ENCODE data around the gene PACSIN2.
"Not testable (repeated sequence)": the region's sequence is repeated elsewhere in the genome, so short reads cannot be mapped to it uniquely, and the experiment has no call there.

PACSIN2 gene

GRCh38 chr22:43001271-43002201, 13.4 kb downstream of the PACSIN2 start:
- H3K4me3 ChIP-seq (ENCODE audit: low read depth, low read length) = no peak overlapping the region
- DNase-seq (ENCODE audit: low read depth) = peak; percentile 66
- TF ChIP-seq, protein P1, sequence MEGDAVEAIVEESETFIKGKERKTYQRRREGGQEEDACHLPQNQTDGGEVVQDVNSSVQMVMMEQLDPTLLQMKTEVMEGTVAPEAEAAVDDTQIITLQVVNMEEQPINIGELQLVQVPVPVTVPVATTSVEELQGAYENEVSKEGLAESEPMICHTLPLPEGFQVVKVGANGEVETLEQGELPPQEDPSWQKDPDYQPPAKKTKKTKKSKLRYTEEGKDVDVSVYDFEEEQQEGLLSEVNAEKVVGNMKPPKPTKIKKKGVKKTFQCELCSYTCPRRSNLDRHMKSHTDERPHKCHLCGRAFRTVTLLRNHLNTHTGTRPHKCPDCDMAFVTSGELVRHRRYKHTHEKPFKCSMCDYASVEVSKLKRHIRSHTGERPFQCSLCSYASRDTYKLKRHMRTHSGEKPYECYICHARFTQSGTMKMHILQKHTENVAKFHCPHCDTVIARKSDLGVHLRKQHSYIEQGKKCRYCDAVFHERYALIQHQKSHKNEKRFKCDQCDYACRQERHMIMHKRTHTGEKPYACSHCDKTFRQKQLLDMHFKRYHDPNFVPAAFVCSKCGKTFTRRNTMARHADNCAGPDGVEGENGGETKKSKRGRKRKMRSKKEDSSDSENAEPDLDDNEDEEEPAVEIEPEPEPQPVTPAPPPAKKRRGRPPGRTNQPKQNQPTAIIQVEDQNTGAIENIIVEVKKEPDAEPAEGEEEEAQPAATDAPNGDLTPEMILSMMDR (IDR thresholded peaks at IDR 0.05; ENCODE audit: low read depth, low read length, missing control alignments) = no peak
- in situ Hi-C loops (cut with HindIII; ENCODE audit: low sequenced_read_pairs) = no loop called here

- TF ChIP-seq, protein P1 (IDR thresholded peaks at IDR 0.05; ENCODE audit: low read depth, low read length, missing control alignments) = no peak
- DNase-seq (ENCODE audit: low read depth) = no peak
- in situ Hi-C loops (cut with HindIII; ENCODE audit: low sequenced_read_pairs) = no loop called here
- H3K4me3 ChIP-seq (ENCODE audit: low read depth, low read length) = no peak overlapping the region
Measured at GRCh38 chr22:43000441-43001175, 14.3 kb downstream of the PACSIN2 start.

DNA sequence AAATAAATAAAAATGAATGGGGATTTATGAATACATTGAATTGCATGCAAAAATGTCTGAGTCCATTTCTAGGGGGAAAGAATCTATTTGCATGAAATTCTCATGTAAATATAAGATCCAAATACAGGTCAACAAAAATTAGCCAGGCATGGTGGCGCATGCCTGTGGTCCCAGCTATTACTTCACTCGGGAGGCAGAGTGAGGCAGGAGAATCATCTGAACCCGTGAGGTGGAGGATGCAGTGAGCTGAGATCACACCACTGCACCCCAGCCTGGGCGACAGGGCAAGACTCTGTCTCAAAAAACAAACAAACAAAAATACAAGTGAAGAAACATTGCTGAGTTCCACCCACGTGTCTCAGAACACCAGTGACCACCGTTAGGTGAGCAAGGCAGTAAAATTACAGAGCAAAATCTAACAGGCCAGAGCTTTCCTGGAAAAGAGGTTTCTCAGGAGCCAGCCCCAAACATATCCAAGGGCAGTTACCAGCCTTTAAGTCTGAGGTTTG, 17.3 kb downstream of the PACSIN2 start:
- in situ Hi-C loops (cut with HindIII; ENCODE audit: low sequenced_read_pairs) = no loop called here
- no peak for DNase-seq (ENCODE audit: low read depth)
- no peak overlapping the region for H3K4me3 ChIP-seq (ENCODE audit: low read depth, low read length)
- TF ChIP-seq, protein P1 (IDR thresholded peaks at IDR 0.05; ENCODE audit: low read depth, low read length, missing control alignments) = no peak

DNA sequence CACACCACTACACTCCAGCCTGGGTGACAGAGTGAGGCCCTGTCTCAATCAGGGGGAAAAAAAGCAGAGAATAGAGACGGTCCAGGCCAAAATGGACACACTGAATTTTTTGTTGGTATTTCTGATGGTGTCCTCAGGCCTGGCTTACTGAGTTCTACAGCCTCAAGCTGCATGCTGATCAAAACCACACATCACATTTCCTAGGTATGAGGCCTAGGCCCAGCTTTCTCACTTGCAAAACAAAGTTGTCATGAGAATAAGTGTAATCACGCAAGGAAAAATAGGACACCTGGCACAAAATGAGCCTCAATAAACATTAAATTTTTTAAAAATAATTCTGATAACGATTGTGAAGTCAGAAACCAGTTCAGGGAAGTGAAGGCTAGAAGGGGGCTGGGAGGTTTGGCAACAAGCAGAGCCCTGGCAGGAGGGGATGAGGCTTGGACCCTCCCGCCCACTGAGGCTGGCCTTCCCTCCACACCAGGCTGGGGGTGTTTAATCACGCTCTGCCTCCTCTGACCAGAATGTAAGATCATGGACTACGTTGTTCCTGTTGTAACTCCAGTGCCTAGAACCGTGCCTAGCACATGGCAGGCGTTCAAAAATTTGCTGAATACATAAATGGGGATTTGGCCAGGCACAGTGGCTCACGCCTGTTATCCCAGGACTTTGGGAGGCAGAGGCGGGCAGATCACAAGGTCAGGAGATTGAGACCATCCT, 18.1 kb downstream of the PACSIN2 start:
- H3K4me3 ChIP-seq (ENCODE audit: low read depth, low read length) = no peak overlapping the region
- DNase-seq (ENCODE audit: low read depth) = no peak
- in situ Hi-C loops (cut with HindIII; ENCODE audit: low sequenced_read_pairs) = no loop called here
- TF ChIP-seq, protein P1 (IDR thresholded peaks at IDR 0.05; ENCODE audit: low read depth, low read length, missing control alignments) = no peak

GRCh38 chr22:42995654-42996053, 19.3 kb downstream of the PACSIN2 start:
- in situ Hi-C loops (cut with HindIII; ENCODE audit: low sequenced_read_pairs) = not testable (repeated sequence)

GRCh38 chr22:42994917-42995562, 19.9 kb downstream of the PACSIN2 start:
- in situ Hi-C loops (cut with HindIII; ENCODE audit: low sequenced_read_pairs) = no loop called here
- TF ChIP-seq, protein P1 (IDR thresholded peaks at IDR 0.05; ENCODE audit: low read depth, low read length, missing control alignments) = no peak

More at GRCh38 chr22:42995654-42996053, 19.3 kb downstream of the PACSIN2 start:
- H3K4me3 ChIP-seq (ENCODE audit: low read depth, low read length); DNase-seq (ENCODE audit: low read depth): not testable (repeated sequence)

More at GRCh38 chr22:42994917-42995562, 19.9 kb downstream of the PACSIN2 start:
- peak; percentile 75 for DNase-seq (ENCODE audit: low read depth)
- peak overlapping the region; percentile 6 for H3K4me3 ChIP-seq (ENCODE audit: low read depth, low read length)
